ENCODE results near the gene SMAP2. TPM values are rescaled to one million over a fixed set of nuclear protein-coding genes. Genes with fewer than 3 reads are reported as not detected.

SMAP2 gene
- total RNA-seq (2013; cell fraction: nucleolus; rRNA removed), result 113 and 116 TPM in 2 replicates
- total RNA-seq (2014; rRNA removed) (103 and 107 TPM in 2 replicates), total RNA-seq (2014; rRNA removed; fragmentation: Illumina TruSeq; extraction: Trizol) (92.9 and 97.1 TPM in 2 replicates), total RNA-seq (2021) (115 and 121 TPM in 2 replicates), polyA plus RNA-seq (2011; rRNA removed) (103 and 120 TPM in 2 replicates), polyA plus RNA-seq (2014; fragmentation: Illumina TruSeq; extraction: Trizol) (177 and 223 TPM in 2 replicates), polyA plus RNA-seq (2014; fragmentation: Nextera tagmentation; extraction: Ambion mirVana) (10 to 100 TPM; 33.4 to 42.4 TPM), polyA plus RNA-seq (2014; rRNA removed) (98.3 and 107 TPM in 2 replicates), polyA plus RNA-seq (2016; fragmentation: Nextera tagmentation; extraction: Ambion mirVana) (100 to 1,000 TPM in 1 of 2 experiments, 10 to 100 TPM in 1; 92.1 to 108 TPM), polyA minus RNA-seq (2011; rRNA and poly(A)+ RNA removed) (136 and 166 TPM in 2 replicates), Bru-seq, nascent RNA (percentile 95 among the genes with signal in this experiment), BruChase-seq, experiment 1, labeled RNA remaining after a 6-hour chase (percentile 99 among the genes with signal in this experiment), BruChase-seq, experiment 2, labeled RNA remaining after a 2-hour chase (percentile 98 among the genes with signal in this experiment)
- 97.2 TPM for polyA plus RNA-seq (2011; ENCODE audit: low read depth)
- polyA plus RNA-seq (2011; cell fraction: cytosol; rRNA removed), result 116 and 137 TPM in 2 replicates
- 79.9 and 86.8 TPM in 2 replicates for polyA plus RNA-seq (2011; cell fraction: nucleus; rRNA removed)
- polyA plus RNA-seq (2012), result 109 and 156 TPM in 2 replicates
- 42.6 and 47.7 TPM in 2 replicates for polyA minus RNA-seq (2011; cell fraction: cytosol; rRNA and poly(A)+ RNA removed)
- polyA minus RNA-seq (2011; cell fraction: nucleus; rRNA and poly(A)+ RNA removed), result 26.1 and 37.2 TPM in 2 replicates
- long read RNA-seq, experiment 1, partial matches to known transcripts, result 5 of 14 reads
- long read RNA-seq, experiment 1, other reads (novel, unspliced or antisense), result 3 of 14 reads
- long read RNA-seq, experiment 2, transcript SMAP2-201 (10 exons, 2,473 nt), result major isoform, 6 of 31 reads
- long read RNA-seq, experiment 2, partial matches to known transcripts, result 9 of 31 reads
- long read RNA-seq, experiment 2, other reads (novel, unspliced or antisense), result 16 of 31 reads

GRCh38 chr1:40373323-40374283 lies at the start of gene SMAP2:
TSS of gene SMAP2 (plus strand) at chr1:40373727. CDS start at chr1:40374121, 394 bp downstream.
- Histone ChIP-seq H3K9me3 (replicated peaks; ENCODE audit: control insufficient read depth, insufficient read depth, low read length) (no peaks in the 10 kb centered on the region), H3K27me3 (replicated peaks in 1 of 2; ENCODE audit: control insufficient read depth in 2 of 2, insufficient read depth in 2 of 2, low read length in 1 of 2) (no peaks in the 10 kb centered on the region), H3K27ac (ENCODE audit: control insufficient read depth, insufficient read depth) (peak within 1 kb of the TSS; percentile 94), H3K4me2 (ENCODE audit: control insufficient read depth, insufficient read depth) (peak within 1 kb of the TSS; percentile 88), H3K36me3 (ENCODE audit: control insufficient read depth in 2 of 2, insufficient read depth in 2 of 2, low read length in 1 of 2) (peaks cover 0 to 8% of the 10 kb centered on the region in 2 experiments; a peak in 1 of 4 replicates), H3K4me3 (peak within 1 kb of the TSS; percentile 86), H3K9ac (ENCODE audit: control insufficient read depth, insufficient read depth, low read length) (peak within 1 kb of the TSS; percentile 85), H3K4me1 (ENCODE audit: control insufficient read depth, insufficient read depth, low read length) (peaks cover 9% of the 10 kb centered on the region), H4K20me1 (ENCODE audit: control insufficient read depth, insufficient read depth) (no peaks in the 10 kb centered on the region), H2AFZ (ENCODE audit: control insufficient read depth, low read depth, low read length) (peak within 1 kb of the TSS; percentile 62), H3K79me2 (ENCODE audit: control insufficient read depth, insufficient read depth, low read length) (peaks cover 50% of the 10 kb centered on the region)
- RAD21 ChIA-PET (ENCODE audit: unreplicated experiment), result interaction anchor here (0.6 to 3.1 kb wide), 18 partner anchors 9 to 230 kb away, joined by 3 to 59 read pairs (median 6); no protein-coding TSS in a partner anchor
- SMC1A ChIA-PET (ENCODE audit: uncharacterized antibody, unreplicated experiment), result interaction anchor here (0.7 to 5.2 kb wide), 11 partner anchors 9 to 221 kb away, joined by 3 to 62 read pairs (median 10); no protein-coding TSS in a partner anchor
- FAIRE-seq (no peak), ATAC-seq (peak; percentile 87), DNase-seq (ENCODE audit: low read depth, low spot score) (peak; percentile 85)
- POLR2A ChIA-PET, result interaction anchor here (0.8 to 6.0 kb wide), 11 partner anchors 9 to 221 kb away, joined by 3 to 105 read pairs (median 7); no protein-coding TSS in a partner anchor
- in situ Hi-C loops (cut with MboI), result no loop called here
- intact Hi-C loops (cut with micrococcal nuclease; ENCODE audit: unreplicated experiment), result no loop called here
- CTCF ChIA-PET, result interaction anchor here (0.7 to 4.4 kb wide), 17 partner anchors 9 to 230 kb away, joined by 3 to 39 read pairs (median 4); no protein-coding TSS in a partner anchor
- 1% methylated on average over 37 of the region's 65 CpGs for WGBS (ENCODE audit: insufficient coverage, insufficient replicate concordance, low lambda C conversion rate, missing lambda C conversion rate)
- TSS peak; percentile 92 for BruUV-seq (replicated peaks)
- TF ChIP-seq POLR2A (IDR thresholded peaks at IDR 0.05; ENCODE audit: low read depth, low read length) (peak; percentile 89), ZBED1 (IDR thresholded peaks at IDR 0.05; ENCODE audit: borderline replicate concordance) (no peak), CUX1 (IDR thresholded peaks at IDR 0.05; ENCODE audit: insufficient replicate concordance, low read depth, low read length) (no peak), BHLHE40 (IDR thresholded peaks at IDR 0.05; ENCODE audit: borderline replicate concordance in 1 of 2, low read depth in 2 of 2, low read length in 1 of 2) (peak; percentile 10 to 30; a peak in 1 of 4 replicates), EGR1 (IDR thresholded peaks at IDR 0.05; ENCODE audit: borderline replicate concordance in 1 of 2, low read depth in 2 of 2, low read length in 2 of 2) (0 out of 3 replicates have a peak, but pooled peaks of 1 of the 2 experiments have one; percentile 13), ELK1 (IDR thresholded peaks at IDR 0.05; ENCODE audit: low read depth, low read length) (peak; percentile 79), CREB1 (IDR thresholded peaks at IDR 0.05; ENCODE audit: low read depth) (no peak), RUNX3 (IDR thresholded peaks at IDR 0.05; ENCODE audit: low read length) (no peak)

Data from GM12878 (cell line).